Upper lobe of left lung (tissue), 6 donors: Measurements from ENCODE around the gene FAM120B. TPM values are rescaled to one million over a fixed set of nuclear protein-coding genes. Genes with fewer than 3 reads are reported as not detected.

Experiments used
- ATAC-seq, 2 donors: fragments of 200-7000 bp; cut with Tn5 transposase; one replicate each; pipeline ENCODE4 v1.9.1; 2022; ENCODE audit warnings: mild to moderate bottlenecking in 2 of 2, moderate library complexity in 2 of 2; ENCODE audit not compliant: low FRiP score in 2 of 2
- DNase-seq, 2 donors: peaks; one replicate each; pipeline ENCODE4 v3.0.0-alpha.2; 2019 to 2020
- H3K27ac ChIP-seq, 4 donors: fragments of 200-600 bp; sonication (generic); one replicate each; pipeline ENCODE4 v1.5.1; 2016 to 2019
- H3K27me3 ChIP-seq, 4 donors: fragments of 200-600 bp; sonication (generic); one replicate each; pipeline ENCODE4 v1.5.1; 2017 to 2019
- H3K36me3 ChIP-seq, 4 donors: fragments of 200-600 bp; sonication (generic); one replicate each; pipeline ENCODE4 v1.5.1; 2016 to 2019
- H3K4me1 ChIP-seq, 4 donors: fragments of 200-600 bp; sonication (generic); one replicate each; pipeline ENCODE4 v1.5.1; 2018 to 2019
- H3K4me3 ChIP-seq, 4 donors: fragments of 200-600 bp; sonication (generic); one replicate each; pipeline ENCODE4 v1.5.1; 2017 to 2019; ENCODE audit warnings: mild to moderate bottlenecking in 2 of 4, moderate library complexity in 1 of 4
- H3K9me3 ChIP-seq, 4 donors: fragments of 200-600 bp; sonication (generic); one replicate each; pipeline ENCODE4 v1.5.1; 2018 to 2019
- EP300 ChIP-seq, 4 donors: sonication (generic); formaldehyde crosslinking; IDR thresholded peaks; one replicate each; pipeline ENCODE4 v1.5.1; 2017; ENCODE audit warnings: antibody characterized with exemption in 4 of 4, control low read depth in 2 of 4
- POLR2A ChIP-seq, 4 donors: fragments of 450-650 bp; IDR thresholded peaks; one replicate each; pipeline ENCODE4 v1.5.1; 2016 to 2017; ENCODE audit warnings: antibody characterized with exemption in 4 of 4, mild to moderate bottlenecking in 2 of 4
- POLR2AphosphoS5 ChIP-seq, 2 donors: sonication (generic); formaldehyde crosslinking; IDR thresholded peaks; one replicate each; pipeline ENCODE4 v1.5.1; 2017; ENCODE audit warnings: antibody characterized with exemption in 2 of 2
- WGBS, 2 donors: methylation state at CpG; one replicate each; pipeline ENCODE4 v1.1.5; 2017 to 2018; 5-methylcytosine and 5-hydroxymethylcytosine counted together
- total RNA-seq, 6 donors: library from RNA; depleted of rRNA in 4 of 6; stranded (reverse); fragments of >200 nt in 4 of 6; gene quantifications; one replicate each; pipeline versions ENCODE4 v1.1.0 to v1.2.1, GENCODE V29; 2016 to 2021
- TF ChIP-seq, protein P1 (sequence below), 6 experiments: fragments of 450-650 bp in 4 of 6; fragments of 200-600 bp in 2 of 6; sonication (generic) in 2 of 6; IDR thresholded peaks; one replicate each; pipeline ENCODE4 v1.5.1; 2016 to 2019; ENCODE audit warnings: antibody characterized with exemption in 6 of 6
- donor health status: DM: no; HTN: no; CAD: no; lungs with moderate emphysema.
- donor health status: DM: no; HTN: yes; CAD: no; lungs with severe emphysema.

FAM120B gene
- total RNA-seq, 6 donors from 2014 or later = 20.1 to 51.3 (median 28.3) TPM

DNA sequence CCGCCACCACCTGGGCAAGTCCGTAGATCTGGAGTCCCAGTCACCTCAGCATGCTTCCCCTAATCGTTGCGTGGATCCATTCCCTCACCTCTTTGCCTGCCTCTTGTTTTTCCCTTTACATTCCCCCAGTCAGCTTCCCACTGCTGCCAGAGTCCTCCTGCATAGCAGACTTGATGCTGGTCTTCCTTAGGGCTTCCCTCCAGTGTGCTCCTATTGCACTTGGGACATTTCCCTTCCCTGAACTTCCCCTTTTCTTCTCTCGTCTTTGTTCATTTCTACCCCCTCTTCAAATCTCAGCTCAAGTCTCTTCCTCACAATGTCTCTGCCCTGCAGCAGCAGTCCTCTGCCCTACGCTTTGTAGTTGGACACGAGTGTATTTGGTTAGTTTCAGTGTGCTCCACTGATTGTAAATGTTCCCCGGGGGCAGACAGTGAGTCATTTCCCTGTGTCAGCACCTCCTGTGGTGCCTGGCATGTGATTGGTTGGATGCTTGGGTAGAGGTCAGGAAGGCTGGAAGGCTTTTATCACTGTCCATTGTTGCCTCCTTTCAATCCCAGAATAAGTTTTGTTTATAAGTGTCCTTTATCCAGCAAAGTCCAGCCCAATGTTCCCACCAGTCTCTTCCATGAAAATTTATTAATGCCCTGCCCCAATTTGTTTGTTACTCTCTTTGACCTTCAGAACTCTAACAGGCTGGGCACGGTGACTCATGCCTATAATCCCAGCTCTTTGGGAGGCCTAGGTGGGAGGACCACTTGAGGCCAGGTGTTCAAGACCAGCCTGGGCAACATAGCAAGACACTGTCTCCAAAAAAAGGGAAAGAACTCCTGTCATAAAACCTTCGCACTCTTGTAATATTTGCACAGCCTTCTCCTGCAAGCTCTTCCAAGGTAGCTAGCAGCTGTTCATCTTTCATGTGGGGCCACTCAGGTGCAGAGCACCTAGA is 38.3 kb downstream of the FAM120B start:
- Histone ChIP-seq H3K36me3 (peaks cover 4 to 32% (median 14%) of the 10 kb centered on the region in 4 donors), H3K27me3 (no peaks in the 10 kb centered on the region), H3K27ac (peak overlapping the region; percentile 50 to 65 (median 56)), H3K4me3 (no peak overlapping the region), H3K4me1 (peaks cover 13 to 44% (median 23%) of the 10 kb centered on the region in 4 donors), H3K9me3 (no peaks in the 10 kb centered on the region)
- WGBS, 2 donors = 67 to 73% methylated on average over 10 of the region's 10 CpGs
- TF ChIP-seq POLR2A (IDR thresholded peaks at IDR 0.05) (peak in 1 of 4 donors; percentile 29), EP300 (IDR thresholded peaks at IDR 0.05) (peak in 2 of 4 donors; percentile 44 to 76), POLR2AphosphoS5 (IDR thresholded peaks at IDR 0.05) (peak; percentile 67 to 79)
- TF ChIP-seq, protein P1, sequence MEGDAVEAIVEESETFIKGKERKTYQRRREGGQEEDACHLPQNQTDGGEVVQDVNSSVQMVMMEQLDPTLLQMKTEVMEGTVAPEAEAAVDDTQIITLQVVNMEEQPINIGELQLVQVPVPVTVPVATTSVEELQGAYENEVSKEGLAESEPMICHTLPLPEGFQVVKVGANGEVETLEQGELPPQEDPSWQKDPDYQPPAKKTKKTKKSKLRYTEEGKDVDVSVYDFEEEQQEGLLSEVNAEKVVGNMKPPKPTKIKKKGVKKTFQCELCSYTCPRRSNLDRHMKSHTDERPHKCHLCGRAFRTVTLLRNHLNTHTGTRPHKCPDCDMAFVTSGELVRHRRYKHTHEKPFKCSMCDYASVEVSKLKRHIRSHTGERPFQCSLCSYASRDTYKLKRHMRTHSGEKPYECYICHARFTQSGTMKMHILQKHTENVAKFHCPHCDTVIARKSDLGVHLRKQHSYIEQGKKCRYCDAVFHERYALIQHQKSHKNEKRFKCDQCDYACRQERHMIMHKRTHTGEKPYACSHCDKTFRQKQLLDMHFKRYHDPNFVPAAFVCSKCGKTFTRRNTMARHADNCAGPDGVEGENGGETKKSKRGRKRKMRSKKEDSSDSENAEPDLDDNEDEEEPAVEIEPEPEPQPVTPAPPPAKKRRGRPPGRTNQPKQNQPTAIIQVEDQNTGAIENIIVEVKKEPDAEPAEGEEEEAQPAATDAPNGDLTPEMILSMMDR (IDR thresholded peaks at IDR 0.05) = no peak
- peak; percentile 29 to 75 for ATAC-seq
- peak in 1 of 2 donors; percentile 56 for DNase-seq

DNA sequence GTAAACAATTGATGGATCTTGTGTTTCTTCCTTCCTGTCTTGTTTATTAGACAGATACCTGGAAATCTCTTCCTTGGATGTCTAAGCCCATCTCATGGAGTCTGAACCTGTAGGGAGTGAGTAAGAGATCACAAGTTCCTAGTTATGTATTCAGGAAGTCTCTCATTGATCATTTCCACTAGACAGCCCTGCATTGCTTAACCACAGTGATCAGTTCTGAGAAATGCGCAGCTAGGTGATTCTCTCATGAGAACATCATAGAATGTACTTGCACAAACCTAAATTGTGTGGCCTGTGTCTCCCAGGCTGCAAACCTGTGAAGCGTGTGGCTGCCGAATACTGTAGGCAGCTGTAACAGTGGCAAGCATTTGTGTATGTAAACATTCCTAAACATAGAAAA is 39.1 kb downstream of the FAM120B start:
- Histone ChIP-seq H3K4me1 (peaks cover 11 to 37% (median 23%) of the 10 kb centered on the region in 4 donors), H3K9me3 (no peaks in the 10 kb centered on the region), H3K4me3 (no peak overlapping the region), H3K27ac (peak overlapping the region; percentile 31 to 61 (median 51)), H3K36me3 (peaks cover 7 to 40% (median 21%) of the 10 kb centered on the region in 4 donors), H3K27me3 (no peaks in the 10 kb centered on the region)
- WGBS, 2 donors = 76 to 95% methylated on average over 3 of the region's 3 CpGs
- TF ChIP-seq EP300 (IDR thresholded peaks at IDR 0.05) (no peak), POLR2A (IDR thresholded peaks at IDR 0.05) (no peak), POLR2AphosphoS5 (IDR thresholded peaks at IDR 0.05) (no peak)
- TF ChIP-seq, protein P1 (IDR thresholded peaks at IDR 0.05) = no peak
- ATAC-seq (no peak), DNase-seq (no peak)

DNA sequence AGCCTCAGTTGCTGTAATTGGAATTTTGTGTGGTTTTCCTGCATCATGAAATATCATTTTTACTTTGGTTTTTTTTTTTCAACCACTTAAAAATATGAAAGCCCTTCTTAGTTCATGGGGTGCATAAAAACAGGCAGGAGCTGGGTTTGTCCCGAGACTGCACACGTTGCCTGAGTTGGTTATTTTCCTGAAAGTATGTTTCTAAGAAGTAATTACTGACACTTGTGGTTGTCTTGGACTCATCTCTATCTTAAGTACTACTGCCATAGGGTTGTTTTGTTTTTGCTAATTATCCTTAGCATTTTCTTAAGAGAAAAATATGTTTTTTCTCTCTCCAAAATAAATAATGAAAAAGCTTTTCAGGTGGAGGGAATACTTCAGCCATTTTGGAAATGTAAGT is 40.1 kb downstream of the FAM120B start:
- DNase-seq (no peak), ATAC-seq (no peak)
- H3K4me1 ChIP-seq = peaks cover 9 to 35% (median 23%) of the 10 kb centered on the region in 4 donors
- TF ChIP-seq, protein P1 (IDR thresholded peaks at IDR 0.05) = no peak
- TF ChIP-seq EP300 (IDR thresholded peaks at IDR 0.05) = no peak
- TF ChIP-seq POLR2A (IDR thresholded peaks at IDR 0.05) = no peak
- TF ChIP-seq POLR2AphosphoS5 (IDR thresholded peaks at IDR 0.05) = no peak
- WGBS, 2 donors = 64 to 94% methylated on average over 2 of the region's 2 CpGs
- peak overlapping the region in 1 of 4 donors; percentile 32 for H3K27ac ChIP-seq
- no peaks in the 10 kb centered on the region for H3K9me3 ChIP-seq
- no peak overlapping the region for H3K4me3 ChIP-seq
- H3K27me3 ChIP-seq = no peaks in the 10 kb centered on the region
- H3K36me3 ChIP-seq = peaks cover 7 to 42% (median 22%) of the 10 kb centered on the region in 4 donors

DNA sequence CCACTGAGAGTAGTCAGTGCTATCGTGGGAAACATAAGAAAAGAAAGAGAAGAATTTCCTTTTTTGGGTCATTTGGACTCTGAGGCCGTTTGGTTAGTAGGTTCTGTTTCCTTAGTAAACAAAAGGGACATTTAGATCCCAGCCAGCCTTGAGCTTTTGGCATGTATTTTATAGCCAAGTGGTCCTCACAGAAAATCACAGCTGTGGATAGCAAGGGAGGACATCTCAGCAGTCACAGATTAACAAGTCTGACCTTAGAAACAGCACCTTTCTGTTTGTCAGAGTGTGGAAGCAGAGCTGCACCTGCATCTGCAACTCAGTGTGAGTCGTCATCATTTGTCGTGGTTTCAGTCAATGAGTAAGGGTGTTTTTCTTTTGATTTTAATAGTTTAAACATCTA is 40.5 kb downstream of the FAM120B start:
- Histone ChIP-seq H3K27ac (peak overlapping the region in 2 of 4 donors; percentile 30 to 32), H3K27me3 (no peaks in the 10 kb centered on the region), H3K9me3 (no peaks in the 10 kb centered on the region), H3K4me1 (peaks cover 9 to 35% (median 23%) of the 10 kb centered on the region in 4 donors), H3K4me3 (no peak overlapping the region), H3K36me3 (peaks cover 7 to 42% (median 22%) of the 10 kb centered on the region in 4 donors)
- TF ChIP-seq, protein P1 (IDR thresholded peaks at IDR 0.05) = no peak
- TF ChIP-seq POLR2AphosphoS5 (IDR thresholded peaks at IDR 0.05) = no peak
- TF ChIP-seq EP300 (IDR thresholded peaks at IDR 0.05) = no peak
- TF ChIP-seq POLR2A (IDR thresholded peaks at IDR 0.05) = no peak
- 65 to 71% methylated on average over 4 of the region's 4 CpGs for WGBS, 2 donors
- DNase-seq = no peak
- ATAC-seq = no peak
